MV-4-11 (cell line): ENCODE results near the gene KCNAB2.

Experiments used
- DNase-seq: peaks from one replicate; lab custom pipeline; 2025; lab: John Stamatoyannopoulos, UW

Gene KCNAB2

GRCh38 chr1:6082430-6082971 is 36.8 kb downstream of the KCNAB2 start:
- peak; percentile 50 for DNase-seq

GRCh38 chr1:6083385-6083784 is 37.7 kb downstream of the KCNAB2 start:
- no peak for DNase-seq

- DNase-seq: no peak
Measured at GRCh38 chr1:6083801-6084446, 38.2 kb downstream of the KCNAB2 start.

GRCh38 chr1:6084781-6085495 is 39.2 kb downstream of the KCNAB2 start:
- no peak for DNase-seq

GRCh38 chr1:6085666-6086065 is 40.0 kb downstream of the KCNAB2 start:
- DNase-seq: no peak

- DNase-seq: no peak
Measured at GRCh38 chr1:6086358-6086757, 40.7 kb downstream of the KCNAB2 start.

GRCh38 chr1:6086762-6087376 is 41.2 kb downstream of the KCNAB2 start:
- no peak for DNase-seq

- DNase-seq: no peak
Measured at GRCh38 chr1:6087377-6087772, 41.7 kb downstream of the KCNAB2 start.

- DNase-seq: no peak
Measured at GRCh38 chr1:6087958-6088357, 42.3 kb downstream of the KCNAB2 start.

- DNase-seq: no peak
Measured at GRCh38 chr1:6088956-6089355, 43.3 kb downstream of the KCNAB2 start.

- DNase-seq: no peak
Measured at GRCh38 chr1:6090288-6090687, 44.6 kb downstream of the KCNAB2 start.

- no peak for DNase-seq
Measured at GRCh38 chr1:6090996-6091822, 45.5 kb downstream of the KCNAB2 start.

GRCh38 chr1:6091823-6092109 is 46.1 kb downstream of the KCNAB2 start:
- DNase-seq: no peak

GRCh38 chr1:6092211-6092610 is 46.5 kb downstream of the KCNAB2 start:
- DNase-seq: no peak

GRCh38 chr1:6093071-6093470 is 47.4 kb downstream of the KCNAB2 start:
- DNase-seq: peak; percentile 24

- no peak for DNase-seq
Measured at GRCh38 chr1:6093611-6094010, 47.9 kb downstream of the KCNAB2 start.

- DNase-seq: no peak
Measured at GRCh38 chr1:6094246-6094645, 48.6 kb downstream of the KCNAB2 start.

GRCh38 chr1:6094801-6095505 is 49.3 kb downstream of the KCNAB2 start:
- no peak for DNase-seq

GRCh38 chr1:6095511-6096242 is 50.0 kb downstream of the KCNAB2 start:
- DNase-seq: no peak

- no peak for DNase-seq
Measured at GRCh38 chr1:6096243-6097116, 50.8 kb downstream of the KCNAB2 start.
